HG03457 (cell line): Measurements from ENCODE around the gene CACTIN.

Experiments
- ATAC-seq: cut with Tn5 transposase; IDR thresholded peaks from one replicate; pipeline ENCODE4 v1.9.1; 2021; ENCODE audit warnings: moderate number of reproducible peaks; ENCODE audit not compliant: unreplicated experiment

The CACTIN gene

DNA sequence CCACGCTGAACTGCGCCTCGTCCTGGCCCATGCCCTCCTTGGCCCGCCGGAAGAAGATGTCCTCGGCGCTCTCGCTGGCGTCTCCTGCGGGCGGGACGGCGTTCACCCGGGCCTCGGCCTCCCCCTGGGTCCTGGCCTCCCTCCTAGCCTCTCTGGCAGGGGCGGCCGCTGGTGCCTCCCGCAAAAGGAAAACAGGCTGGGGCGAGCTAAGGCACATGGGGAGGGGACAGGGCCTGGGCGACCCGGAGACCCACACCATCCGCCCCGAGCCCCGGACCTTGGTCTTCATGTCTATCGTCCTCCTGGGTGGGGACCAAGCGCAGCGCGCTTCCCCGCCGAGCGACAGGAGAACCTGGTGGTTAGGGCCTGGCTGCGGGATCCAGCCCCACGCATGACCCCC, 14.3 kb downstream of the CACTIN start:
- no peak for ATAC-seq

DNA sequence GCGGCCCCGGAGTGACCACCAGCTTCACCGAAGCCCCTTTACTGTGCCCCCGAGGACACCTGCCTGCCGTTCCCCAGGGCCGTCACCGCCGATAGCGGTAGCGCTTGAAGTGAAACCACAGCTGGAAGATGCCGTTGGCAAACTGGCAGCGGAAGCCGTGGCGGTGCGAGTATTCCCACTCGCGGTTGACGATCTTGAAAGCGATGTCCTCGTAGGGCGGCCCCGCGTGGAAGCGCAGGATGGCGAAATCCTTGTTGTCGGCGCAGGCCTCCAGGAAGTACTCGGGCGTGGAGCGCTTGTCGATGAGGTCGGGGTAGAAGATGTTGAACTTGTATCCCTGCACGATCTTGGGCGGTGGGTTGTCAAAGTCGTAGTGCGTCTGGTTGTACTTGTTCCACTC, 14.7 kb downstream of the CACTIN start:
- ATAC-seq: no peak

DNA sequence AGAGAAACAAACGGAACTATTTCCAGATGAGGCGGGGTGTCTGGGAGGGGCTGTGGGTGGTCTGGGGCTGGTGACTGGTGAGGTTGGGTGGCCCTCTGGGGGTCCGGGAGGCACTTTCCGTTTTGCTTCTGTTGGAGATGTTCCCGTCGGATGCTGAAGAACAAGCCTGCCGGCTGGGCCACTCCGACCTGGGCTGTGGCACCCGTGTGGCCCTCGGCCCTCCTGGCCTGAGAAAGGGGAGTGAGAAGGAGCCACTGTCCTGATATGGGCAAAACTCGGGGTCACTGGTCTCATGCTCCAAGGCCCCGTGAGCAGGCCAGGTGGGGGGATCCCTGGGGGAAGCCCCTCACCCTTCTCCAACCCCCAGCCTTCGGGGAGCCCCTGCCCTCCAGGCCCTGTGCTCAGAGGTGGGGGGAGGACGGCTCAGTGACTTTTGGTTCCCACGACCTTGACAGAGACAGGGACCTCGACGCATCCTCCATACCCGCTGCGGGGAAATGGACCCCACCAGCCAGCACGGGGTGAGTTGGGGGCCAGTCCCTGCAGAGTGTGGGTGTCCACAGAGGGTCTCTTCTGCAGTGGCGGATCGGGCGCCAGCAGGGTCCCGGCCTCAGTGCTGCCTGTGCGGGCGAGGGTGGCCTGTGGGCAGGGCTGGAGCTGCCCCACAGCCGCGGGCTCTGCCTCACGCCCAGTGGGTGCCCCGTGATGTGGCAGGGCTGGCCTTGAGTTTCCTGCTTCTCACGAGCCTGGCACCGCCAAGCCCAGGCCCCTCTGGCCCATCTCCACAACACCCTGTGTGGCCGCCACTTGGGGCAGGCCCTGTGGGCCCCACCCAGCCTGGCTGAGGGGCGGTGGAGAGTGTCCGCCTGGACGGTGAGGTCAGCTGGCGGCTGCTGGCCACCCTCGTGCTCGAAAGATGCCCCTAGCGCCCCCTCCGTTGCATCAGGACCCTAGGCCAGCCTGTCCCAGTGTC, 15.6 kb downstream of the CACTIN start:
- ATAC-seq: no peak

DNA sequence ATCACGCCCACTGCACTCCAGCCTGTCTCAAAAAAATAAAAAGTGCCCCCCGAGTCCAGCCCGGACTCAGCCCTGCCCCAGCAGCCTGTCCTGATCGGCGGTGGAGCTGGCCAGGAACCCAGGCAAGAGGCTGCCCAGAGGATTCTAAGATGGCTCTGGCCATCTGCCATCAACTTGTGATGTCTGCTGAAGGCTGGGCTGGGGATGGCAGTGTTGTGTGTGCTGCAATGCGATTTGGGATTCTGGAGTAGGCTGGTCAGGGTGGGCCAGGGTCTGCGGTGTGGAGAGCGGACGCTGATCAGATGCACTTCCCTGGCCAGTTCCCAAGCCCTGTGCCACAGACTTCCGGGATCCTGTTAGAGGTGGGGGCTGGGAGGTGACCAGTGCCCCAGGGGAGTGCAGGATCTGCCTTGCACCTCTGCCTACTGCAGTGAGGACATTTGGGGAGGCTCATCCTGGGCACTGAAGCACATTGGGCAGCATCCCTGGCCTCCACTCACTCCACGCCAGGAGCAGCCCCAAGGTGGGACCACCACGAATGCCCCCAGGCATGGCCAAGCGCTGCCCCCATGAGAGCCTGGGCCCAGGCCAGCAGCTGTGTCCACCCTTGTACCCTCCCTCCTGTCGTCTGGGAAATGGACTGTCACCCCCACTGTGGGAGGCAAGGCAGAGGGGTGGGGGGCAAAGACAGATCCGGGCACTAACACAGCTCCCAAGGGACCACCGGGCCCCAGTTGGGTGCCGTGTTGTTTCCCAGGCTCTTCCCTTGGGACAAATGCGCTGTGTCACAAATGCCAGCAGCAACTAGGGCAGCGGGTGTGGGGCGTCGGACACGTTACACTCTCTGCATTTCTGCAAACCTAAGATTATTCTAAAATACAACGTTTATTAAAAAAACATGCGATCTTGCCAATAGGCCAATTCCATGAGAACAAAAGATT, 16.5 kb downstream of the CACTIN start:
- no peak for ATAC-seq

DNA sequence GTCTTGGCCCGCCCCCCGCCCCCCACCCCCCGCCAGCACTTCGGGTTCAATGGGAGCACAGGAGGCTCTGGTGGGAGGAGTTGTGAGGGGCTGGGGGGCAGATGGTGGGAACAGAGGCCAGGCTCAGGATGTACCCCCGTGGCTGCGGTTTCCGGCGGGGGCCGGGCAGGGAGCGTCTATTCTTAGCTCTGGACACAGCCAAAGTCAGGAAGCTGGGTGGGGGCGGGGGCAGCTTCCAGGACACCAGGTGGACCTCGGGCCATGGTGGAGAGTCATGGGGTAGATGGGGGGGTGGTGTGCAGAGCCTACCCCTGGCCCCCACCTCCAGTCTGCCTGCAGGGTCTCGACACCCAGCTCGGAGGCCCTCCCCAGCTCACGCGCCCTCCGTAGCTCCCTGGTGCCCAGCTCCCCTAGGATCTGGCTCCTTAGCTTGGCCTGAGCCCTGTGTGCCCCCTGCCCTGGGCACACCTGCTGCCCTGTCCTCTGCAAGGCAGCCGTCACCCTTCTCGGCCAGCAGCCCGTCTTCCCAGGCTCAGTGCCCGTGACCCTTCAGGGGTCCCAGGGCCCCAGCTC, 17.8 kb downstream of the CACTIN start:
- ATAC-seq: no peak

DNA sequence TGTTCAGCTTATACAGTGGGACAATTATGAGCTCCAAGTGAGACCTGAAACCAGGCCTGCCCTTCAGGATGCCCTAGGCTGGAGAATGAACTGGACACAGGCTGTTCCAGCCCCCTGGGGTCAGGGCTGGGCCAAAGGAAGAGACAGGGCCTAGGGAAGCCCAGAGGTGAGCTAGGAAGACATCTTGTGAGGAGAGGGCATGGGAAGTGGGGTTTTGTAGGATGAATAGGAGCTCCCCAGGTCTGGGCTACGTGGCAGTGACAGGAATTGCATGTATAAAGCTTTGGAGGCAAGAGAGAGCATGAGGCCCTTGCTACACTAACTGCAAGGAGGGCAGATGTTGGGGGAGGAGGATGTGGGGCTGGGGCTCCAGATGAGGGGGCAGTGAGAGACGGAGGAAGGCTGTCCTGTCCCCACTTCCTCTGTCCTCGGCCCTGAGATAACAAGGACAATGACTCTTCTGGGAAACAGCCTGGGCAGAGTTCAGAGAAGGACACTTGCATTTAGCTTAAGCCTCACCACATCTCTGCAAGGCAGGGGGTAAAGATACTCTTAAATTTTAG, 18.4 kb downstream of the CACTIN start:
- ATAC-seq: no peak

DNA sequence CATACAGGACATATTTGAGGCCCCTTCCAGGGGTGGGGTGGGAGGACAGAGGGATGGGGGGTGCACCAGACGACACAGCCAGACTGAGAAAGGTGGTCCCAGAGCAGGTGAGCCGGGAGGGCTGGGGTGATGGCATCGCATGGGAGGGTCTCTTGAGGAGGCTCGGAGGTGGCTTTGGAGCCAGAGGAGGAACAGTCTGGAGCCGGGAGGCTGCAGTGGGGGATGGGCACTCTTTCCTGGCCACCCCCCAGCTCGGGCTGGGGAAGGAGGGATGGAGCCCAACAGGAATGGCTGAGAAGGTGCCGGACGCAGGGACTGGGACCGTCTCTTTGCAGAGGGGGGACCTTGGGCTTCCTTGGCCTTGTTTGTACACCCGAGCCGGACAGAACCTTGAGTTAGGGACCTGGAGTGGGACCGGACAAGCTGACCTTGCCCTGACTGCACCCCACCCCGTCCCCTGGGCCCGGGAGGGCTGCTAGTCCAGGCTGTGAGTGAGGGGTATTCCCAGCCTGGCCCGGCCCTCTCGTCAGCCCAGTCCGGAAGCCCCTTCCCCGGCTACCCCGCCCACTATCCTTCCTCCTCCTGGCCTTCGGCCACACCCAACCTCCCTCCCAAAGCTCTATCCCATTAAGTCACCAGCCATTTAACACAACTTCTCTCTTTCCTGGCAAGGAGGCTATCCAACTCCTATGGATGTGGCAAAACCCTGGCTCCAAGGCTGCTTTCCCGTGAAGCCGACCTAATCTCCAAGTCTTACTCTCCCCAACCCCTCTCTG, 19.1 kb downstream of the CACTIN start:
- ATAC-seq: no peak

DNA sequence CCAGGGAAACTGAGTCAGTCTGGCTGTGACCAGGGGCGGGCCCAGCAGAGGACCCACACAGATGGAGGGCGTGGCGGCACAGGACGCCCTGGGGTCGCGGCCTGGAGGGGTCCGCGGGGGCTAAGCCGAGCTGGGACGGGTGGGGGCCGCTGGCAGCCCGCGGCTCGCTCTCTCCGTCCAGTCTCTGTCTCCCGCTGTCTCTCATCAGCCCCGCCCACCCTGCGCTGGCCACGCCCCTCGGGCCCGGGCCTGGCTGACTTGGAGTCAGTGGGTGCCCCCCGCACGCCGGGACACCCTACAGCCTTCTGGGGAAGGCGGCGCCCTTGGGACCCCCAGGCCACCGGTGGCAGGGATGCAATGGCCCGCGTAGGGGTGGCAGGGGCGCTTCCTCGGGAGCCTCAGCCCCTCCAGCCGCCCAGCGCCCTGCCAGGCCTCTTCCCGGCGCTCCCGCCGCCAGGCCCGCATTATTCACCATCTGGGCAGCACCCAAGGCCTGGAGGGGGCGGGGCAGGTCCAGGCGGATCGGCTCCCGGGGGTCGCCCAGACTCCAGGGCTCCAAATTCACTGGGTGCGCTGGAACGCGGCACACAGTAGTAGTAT, 19.8 kb downstream of the CACTIN start, which contains the start of gene TBXA2R:
TBXA2R (minus strand) TSS at position 186 of the 600 bp plus-strand sequence. CDS start 6,241 bp downstream, outside the sequence.
- ATAC-seq: no peak

DNA sequence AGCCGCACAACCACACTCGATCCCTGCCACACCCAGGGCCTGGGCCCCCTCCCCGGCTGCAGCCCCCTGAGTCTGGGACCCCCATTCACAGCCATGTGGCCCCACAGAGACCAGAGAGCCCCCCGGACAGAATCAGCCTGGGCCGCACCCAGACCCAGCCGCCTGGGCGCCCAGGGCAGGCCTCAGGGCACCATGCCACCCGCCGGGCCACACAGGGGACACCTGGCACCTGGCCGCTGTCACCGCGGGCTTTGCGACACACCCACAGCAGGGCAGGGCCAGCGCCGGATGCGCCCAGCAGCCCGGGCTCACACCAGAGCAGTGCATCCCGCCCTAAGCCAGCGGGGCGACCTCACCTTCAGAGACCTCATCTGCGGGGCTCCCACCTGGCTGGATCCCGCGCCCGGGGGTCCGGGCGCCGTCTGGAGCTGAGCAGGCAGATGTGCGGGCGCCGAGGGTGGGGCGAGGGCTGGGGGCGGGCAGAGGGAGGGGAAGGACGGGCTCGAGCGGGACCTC, 20.4 kb downstream of the CACTIN start:
- ATAC-seq: no peak

DNA sequence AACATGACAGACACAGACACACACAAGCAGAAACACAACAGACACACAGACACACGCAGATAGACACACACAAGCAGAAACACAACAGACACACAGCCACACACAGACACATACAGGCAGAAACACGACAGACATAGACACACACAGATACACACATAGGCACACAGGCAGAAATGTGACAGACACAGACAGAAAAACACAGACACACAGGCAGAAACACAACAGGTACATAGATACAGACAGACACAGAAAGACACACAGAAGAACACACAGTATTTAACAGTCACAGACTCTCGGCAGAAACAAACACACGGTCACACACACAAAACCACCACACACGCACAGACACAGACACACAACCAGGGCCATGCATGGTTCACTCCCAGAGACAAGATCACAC, 20.8 kb downstream of the CACTIN start:
- no peak for ATAC-seq

DNA sequence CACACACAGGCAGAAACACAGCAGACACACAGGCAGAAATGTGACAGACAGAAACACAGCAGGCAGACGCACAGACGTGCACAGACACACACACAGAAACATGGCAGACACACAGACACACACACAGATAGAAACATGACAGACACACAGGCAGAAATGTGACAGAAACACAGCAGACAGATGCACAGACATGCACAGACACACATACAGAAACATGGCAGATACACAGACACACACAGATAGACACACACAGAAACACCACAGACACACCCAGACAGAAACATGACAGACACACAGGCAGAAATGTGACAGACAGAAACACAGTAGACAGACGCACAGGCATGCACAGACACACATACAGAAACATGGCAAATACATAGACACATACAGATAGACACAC, 21.2 kb downstream of the CACTIN start:
- no peak for ATAC-seq

DNA sequence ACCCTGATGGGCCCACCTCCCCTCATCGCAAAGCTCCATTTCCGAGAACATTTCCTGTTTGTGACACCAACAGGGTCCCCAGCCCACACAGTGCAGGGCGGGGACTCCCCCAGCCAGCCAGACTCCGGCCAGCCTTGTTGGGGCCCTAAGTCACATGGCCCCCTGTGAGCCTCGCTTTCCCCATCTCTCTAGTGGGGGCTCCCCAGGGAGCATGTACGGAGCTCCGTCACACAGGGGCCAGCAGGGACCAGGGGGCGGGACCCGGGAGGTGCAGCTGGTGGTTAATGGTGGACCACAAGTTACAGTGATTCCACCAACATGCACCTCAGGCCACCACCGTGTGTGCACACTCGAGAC, 21.6 kb downstream of the CACTIN start:
- ATAC-seq: no peak

DNA sequence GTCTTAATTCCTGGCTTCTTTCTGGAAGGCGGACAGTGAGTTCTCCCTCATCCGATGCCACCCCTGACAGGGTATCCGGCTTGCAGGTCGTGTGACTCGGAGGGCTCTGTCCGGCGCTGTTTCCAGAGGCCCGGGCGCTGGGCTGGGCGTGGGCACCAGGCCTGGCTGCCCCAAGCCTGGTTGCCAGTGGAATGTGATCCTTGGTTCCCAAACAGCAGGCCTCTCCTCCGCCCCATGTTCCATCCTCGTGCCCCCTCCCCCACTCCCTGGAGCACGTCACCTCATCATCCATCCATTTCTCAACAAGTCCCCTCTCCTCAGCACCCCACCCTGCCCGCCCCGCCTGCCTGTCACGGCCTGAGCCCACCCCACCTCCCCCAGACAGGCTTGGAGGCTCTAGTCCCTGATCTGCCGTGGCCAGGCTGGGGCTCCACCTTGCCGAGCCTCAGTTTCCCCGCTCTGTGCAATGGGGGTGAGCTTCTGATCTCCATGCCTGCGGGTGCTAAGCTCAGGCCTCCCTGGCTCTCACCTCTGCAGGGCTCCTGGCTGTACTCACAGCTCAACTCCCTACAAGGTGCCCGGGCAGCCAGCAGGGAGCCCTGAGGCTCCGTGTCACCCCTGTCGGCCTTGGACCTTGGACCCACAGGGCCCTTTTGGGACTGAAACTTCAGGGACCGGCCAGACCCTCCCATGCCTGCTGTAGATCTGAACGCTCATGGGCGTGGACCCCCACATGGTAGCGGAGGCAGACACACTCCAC, 22.2 kb downstream of the CACTIN start:
- no peak for ATAC-seq

DNA sequence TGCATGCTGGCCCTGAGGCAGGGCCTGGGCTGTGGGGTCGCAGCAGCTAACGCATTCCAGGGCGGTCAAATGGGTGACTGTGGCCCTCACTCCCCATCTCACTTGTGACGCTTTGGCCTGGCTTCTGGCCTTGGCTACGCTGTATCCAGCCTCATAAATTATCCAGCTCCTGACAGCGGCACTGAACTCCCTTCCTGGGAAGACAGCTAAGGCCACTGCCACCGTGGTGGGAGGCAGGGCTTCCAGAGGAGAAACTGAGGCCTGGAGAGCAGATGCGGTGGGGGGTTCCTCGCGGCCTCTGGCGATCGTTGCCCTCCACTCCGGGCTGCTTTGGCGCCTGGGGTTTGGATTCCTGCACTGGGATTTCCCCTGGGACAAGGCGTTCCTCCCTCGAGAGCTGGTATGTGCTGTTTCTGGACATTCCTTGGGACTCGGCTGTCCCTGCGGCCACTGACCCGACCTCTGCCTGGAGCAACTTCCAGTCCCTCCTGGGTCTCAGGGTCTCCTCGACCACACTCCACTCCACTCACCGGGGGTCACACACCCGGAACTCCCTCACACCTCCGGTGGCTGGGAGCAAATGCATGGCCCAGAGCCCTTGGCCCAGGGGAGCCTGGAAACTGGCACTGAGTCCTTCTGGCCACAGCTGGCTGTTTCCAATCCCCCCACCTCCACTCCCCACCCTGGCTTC, 23.3 kb downstream of the CACTIN start:
- ATAC-seq: no peak

DNA sequence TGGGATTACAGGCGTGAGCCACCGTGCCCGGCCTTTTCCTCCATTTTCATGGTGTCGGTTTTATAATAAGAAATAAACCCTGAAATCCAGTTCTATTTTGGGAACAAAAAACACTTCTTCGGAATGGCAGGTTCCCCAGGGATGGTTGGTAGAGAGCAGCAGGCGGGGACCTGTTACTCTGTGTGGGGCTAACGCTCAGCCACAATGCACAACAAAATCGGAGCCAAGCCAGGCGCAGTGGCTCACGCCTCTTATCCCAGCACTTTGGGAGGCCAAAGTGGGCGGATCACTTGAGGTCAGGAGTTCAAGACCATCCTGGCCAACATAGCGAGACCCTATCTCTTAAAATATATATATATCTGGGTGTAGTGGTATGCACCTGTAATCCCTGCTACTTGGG, 25.6 kb downstream of the CACTIN start:
- ATAC-seq: no peak

DNA sequence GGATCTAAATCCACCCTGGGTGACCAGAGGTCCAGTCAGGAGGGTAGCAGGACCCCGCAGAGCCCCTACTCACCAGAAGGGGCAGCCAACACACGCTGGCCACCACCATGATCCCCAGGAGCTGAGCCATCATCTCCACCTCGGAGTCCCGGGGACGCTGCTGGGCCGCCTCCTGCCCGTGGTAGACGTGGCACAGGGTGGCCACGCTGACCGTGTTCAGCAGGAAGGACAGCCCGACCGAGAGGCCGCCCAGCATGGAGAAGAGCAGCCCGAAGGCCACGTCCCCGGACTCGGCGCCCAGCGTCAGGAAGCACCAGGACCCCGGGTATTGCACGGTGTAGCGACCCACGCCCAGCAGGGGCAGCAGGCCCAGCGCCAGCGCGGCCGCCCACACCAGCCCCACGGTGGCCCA, 26.8 kb downstream of the CACTIN start:
- ATAC-seq: no peak

DNA sequence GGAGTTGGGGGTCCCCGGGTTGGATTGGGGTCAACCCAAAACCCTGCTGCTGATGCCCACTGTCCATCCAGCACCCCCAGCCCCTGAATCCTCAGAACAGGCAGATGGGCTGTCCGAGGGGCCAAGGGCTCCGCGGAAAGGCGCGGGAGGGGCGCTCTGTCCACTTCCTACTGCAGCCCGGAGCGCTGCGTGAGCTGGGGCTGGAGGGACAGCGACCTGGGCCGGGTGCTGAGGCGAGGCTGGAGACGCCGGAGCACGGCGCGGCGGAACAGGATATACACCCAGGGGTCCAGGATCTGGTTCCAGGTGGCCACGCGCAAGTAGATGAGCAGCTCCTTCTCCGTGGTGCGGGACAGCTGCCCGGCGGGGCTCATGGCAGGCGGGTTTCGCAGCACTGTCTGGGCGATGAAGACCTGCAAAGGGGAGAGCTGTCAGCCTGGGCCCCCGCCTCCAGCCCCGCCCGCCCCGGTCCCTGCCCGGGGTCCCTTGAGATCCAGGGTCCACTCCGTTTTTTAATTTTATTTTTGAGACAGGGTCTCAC, 31.0 kb downstream of the CACTIN start:
- ATAC-seq: no peak

DNA sequence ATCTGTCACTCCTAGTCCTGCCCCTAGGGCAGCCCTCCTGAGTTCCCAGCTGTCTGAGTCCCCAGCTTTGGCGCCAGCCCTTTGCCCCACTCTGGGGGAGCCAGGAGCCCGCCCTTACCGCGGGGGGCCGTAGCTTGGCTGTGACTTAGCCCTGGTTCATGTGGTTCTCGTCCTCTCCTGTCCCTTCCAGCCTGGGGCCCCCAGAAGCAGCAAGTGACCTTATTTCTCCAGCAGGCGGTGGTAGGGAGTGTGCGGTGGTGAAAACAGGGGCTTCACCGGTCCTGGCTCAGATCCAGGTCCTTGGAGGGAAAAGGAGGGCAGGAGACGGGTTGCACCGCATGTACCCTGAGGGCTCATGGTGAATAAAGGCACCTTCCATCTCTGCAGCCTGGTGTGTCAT, 33.4 kb downstream of the CACTIN start:
- ATAC-seq: no peak
